B cell (primary cell): Measurements from ENCODE around the gene MCM3AP. TPM values are rescaled to one million over a fixed set of nuclear protein-coding genes. Genes with fewer than 3 reads are reported as not detected.

Source experiments
- ATAC-seq: fragments of 200-7000 bp; cut with Tn5 transposase; one replicate; pipeline ENCODE4 v1.10.0; 2021; ENCODE audit warnings: low read depth, mild to moderate bottlenecking, moderate number of reproducible peaks, moderate library complexity
- CTCF ChIA-PET: fragments of 350-600 bp; sonication (Branson Sonifier 250); formaldehyde crosslinking; loops from one replicate; lab custom pipeline; 2021; ENCODE audit warnings: antibody characterized with exemption, inconsistent platforms; lab: Charles Lee
- POLR2A ChIA-PET: fragments of 350-600 bp; sonication (Branson Sonifier 250); formaldehyde crosslinking; loops from one replicate; lab custom pipeline; 2021; ENCODE audit warnings: antibody characterized with exemption; lab: Charles Lee
- DNase-seq: peaks from one replicate; pipeline ENCODE4 v3.0.0; 2013
- H2AFZ ChIP-seq: 2 replicates; pipeline ENCODE4 v1.6.1; 2012; ENCODE audit warnings: mild to moderate bottlenecking, low read depth, low read length; ENCODE audit not compliant: insufficient read depth, poor library complexity, severe bottlenecking
- H3K27ac ChIP-seq, 2 donors: 1 replicate in 1 of 2; 2 replicates in 1 of 2; pipeline ENCODE4 v1.5.1; 2012 to 2013; ENCODE audit warnings: low read length in 2 of 2, mild to moderate bottlenecking in 2 of 2, moderate library complexity in 1 of 2
- H3K27me3 ChIP-seq, 4 experiments: fragments of 200-600 bp in 1 of 4; sonication (generic) in 1 of 4; replicated peaks in 1 of 4; 1 replicate in 2 of 4; 2 replicates in 2 of 4; pipeline versions ENCODE4 v1.6.1 to v1.7.0; 2013 to 2016; ENCODE audit warnings: low read length in 3 of 4, mild to moderate bottlenecking in 2 of 4, mixed read lengths in 1 of 4, moderate library complexity in 1 of 4; ENCODE audit not compliant: insufficient read depth in 4 of 4, control insufficient read depth in 3 of 4; ENCODE audit errors: control extremely low read depth in 1 of 4
- H3K36me3 ChIP-seq, 2 experiments: replicated peaks in 1 of 2; 1 replicate in 1 of 2; 2 replicates in 1 of 2; pipeline versions ENCODE4 v1.6.1 to v1.7.1; 2013; ENCODE audit warnings: low read length in 1 of 2; ENCODE audit not compliant: insufficient read depth in 2 of 2, control insufficient read depth in 1 of 2; ENCODE audit errors: control extremely low read depth in 1 of 2, extremely low read depth in 1 of 2
- H3K4me1 ChIP-seq, 2 donors: fragments of 200-600 bp in 1 of 2; sonication (generic) in 1 of 2; 1 replicate in 1 of 2; 2 replicates in 1 of 2; pipeline versions ENCODE4 v1.5.1 to v1.6.1; 2013 to 2017; ENCODE audit warnings: low read length in 2 of 2; ENCODE audit not compliant: control insufficient read depth in 2 of 2, insufficient read depth in 2 of 2
- H3K4me2 ChIP-seq: replicated peaks from 2 replicates; pipeline ENCODE3; 2012; ENCODE audit warnings: mild to moderate bottlenecking, low read depth, low read length; ENCODE audit not compliant: poor library complexity, severe bottlenecking
- H3K4me3 ChIP-seq, 5 experiments: fragments of 200-600 bp in 1 of 5; sonication (generic) in 1 of 5; 1 replicate in 3 of 5; 2 replicates in 2 of 5; pipeline versions ENCODE4 v1.5.1 to v1.7.0; 2011 to 2016; ENCODE audit warnings: low read length in 4 of 5, mild to moderate bottlenecking in 4 of 5, low read depth in 2 of 5, control low read depth in 1 of 5, moderate library complexity in 1 of 5; ENCODE audit not compliant: insufficient read depth in 1 of 5; ENCODE audit errors: control extremely low read depth in 1 of 5, extremely low read depth in 1 of 5
- H3K79me2 ChIP-seq: fragments of 200-600 bp; sonication (generic); one replicate; pipeline ENCODE4 v1.6.0; 2016; ENCODE audit warnings: low read length; ENCODE audit not compliant: control insufficient read depth, insufficient read depth
- H3K9ac ChIP-seq: fragments of 200-600 bp; sonication (generic); 2 replicates; pipeline ENCODE4 v1.6.1; 2017; ENCODE audit warnings: mild to moderate bottlenecking, low read length, moderate library complexity
- H3K9me3 ChIP-seq, 3 donors: one replicate each; pipeline versions ENCODE4 v1.6.1 to v1.7.1; 2013; ENCODE audit warnings: low read length in 2 of 3; ENCODE audit not compliant: control insufficient read depth in 2 of 3, insufficient read depth in 1 of 3; ENCODE audit errors: control extremely low read depth in 1 of 3
- H4K20me1 ChIP-seq: 2 replicates; pipeline ENCODE4 v1.6.0; 2012; ENCODE audit warnings: mild to moderate bottlenecking, low read length; ENCODE audit not compliant: insufficient read depth, control insufficient read depth, poor library complexity, severe bottlenecking
- H3K27ac Mint-ChIP-seq: one replicate; pipeline ENCODE4 v1.8.0; 2021; ENCODE audit warnings: mixed read lengths
- H3K27me3 Mint-ChIP-seq: one replicate; pipeline ENCODE4 v1.8.0; 2021; ENCODE audit warnings: mixed read lengths
- H3K4me1 Mint-ChIP-seq: one replicate; pipeline ENCODE4 v1.8.0; 2021; ENCODE audit warnings: mixed read lengths
- H3K4me3 Mint-ChIP-seq: one replicate; pipeline ENCODE4 v1.8.0; 2021; ENCODE audit warnings: mixed read lengths
- H3K9me3 Mint-ChIP-seq: one replicate; pipeline ENCODE4 v1.8.0; 2022; ENCODE audit warnings: mixed read lengths; ENCODE audit not compliant: insufficient read depth
- EZH2 ChIP-seq: IDR thresholded peaks from 2 replicates; pipeline ENCODE4 v1.6.1; 2012; ENCODE audit warnings: borderline replicate concordance, low read depth, mild to moderate bottlenecking, moderate library complexity, low read length; ENCODE audit not compliant: insufficient read depth, poor library complexity, severe bottlenecking
- WGBS: methylation state at CpG from one replicate; pipeline ENCODE4 v1.1.5; 2013; ENCODE audit warnings: missing lambda C conversion rate; ENCODE audit not compliant: insufficient coverage; 5-methylcytosine and 5-hydroxymethylcytosine counted together
- intact Hi-C: fragments of 100-400 bp; cut with micrococcal nuclease; formaldehyde crosslinking; loops from one replicate; pipeline ENCODE4 v1.10.0; 2022
- polyA plus RNA-seq: library from polyadenylated mRNA; depleted of rRNA; stranded (reverse); fragments of >200 nt; gene quantifications from 2 replicates; pipeline ENCODE4 v1.2.3, GENCODE V29; 2012
- total RNA-seq, 2 donors: library from RNA; stranded (reverse); fragments of 120-200 nt in 1 of 2; gene quantifications; 1 replicate in 1 of 2; 2 replicates in 1 of 2; pipeline versions ENCODE4 v1.2.3 to v1.2.4, GENCODE V29; 2013 to 2022
- TF ChIP-seq, protein P1 (sequence below): fragments of 200-600 bp; IDR thresholded peaks from one replicate; pipeline ENCODE4 v1.8.0; 2022; ENCODE audit warnings: antibody characterized with exemption, mild to moderate bottlenecking

The MCM3AP gene
- total and polyA plus RNA-seq, 2 donors (not counting 1 experiment from before 2014, with no cell fraction given) = 61.7 to 180 TPM

- Mint-ChIP-seq H3K4me1 (no peaks in the 10 kb centered on the region), H3K27ac (no peak overlapping the region), H3K9me3 (no peaks in the 10 kb centered on the region), H3K27me3 (no peaks in the 10 kb centered on the region), H3K4me3 (no peak overlapping the region)
- H3K4me3 ChIP-seq = no peak overlapping the region
- H3K4me2 ChIP-seq = no peak overlapping the region
- H3K9ac ChIP-seq = no peak overlapping the region
- no peak overlapping the region for H3K27ac ChIP-seq
- intact Hi-C loops = no loop called here
- H4K20me1 ChIP-seq = peaks cover 19% of the 10 kb centered on the region
- no peak overlapping the region for H2AFZ ChIP-seq
- H3K36me3 ChIP-seq = peaks cover 5 to 73% of the 10 kb centered on the region in 2 experiments
- H3K79me2 ChIP-seq = peaks cover 5% of the 10 kb centered on the region
- DNase-seq = no peak
- no peaks in the 10 kb centered on the region for H3K27me3 ChIP-seq
- TF ChIP-seq EZH2 = no peak
- TF ChIP-seq, protein P1, sequence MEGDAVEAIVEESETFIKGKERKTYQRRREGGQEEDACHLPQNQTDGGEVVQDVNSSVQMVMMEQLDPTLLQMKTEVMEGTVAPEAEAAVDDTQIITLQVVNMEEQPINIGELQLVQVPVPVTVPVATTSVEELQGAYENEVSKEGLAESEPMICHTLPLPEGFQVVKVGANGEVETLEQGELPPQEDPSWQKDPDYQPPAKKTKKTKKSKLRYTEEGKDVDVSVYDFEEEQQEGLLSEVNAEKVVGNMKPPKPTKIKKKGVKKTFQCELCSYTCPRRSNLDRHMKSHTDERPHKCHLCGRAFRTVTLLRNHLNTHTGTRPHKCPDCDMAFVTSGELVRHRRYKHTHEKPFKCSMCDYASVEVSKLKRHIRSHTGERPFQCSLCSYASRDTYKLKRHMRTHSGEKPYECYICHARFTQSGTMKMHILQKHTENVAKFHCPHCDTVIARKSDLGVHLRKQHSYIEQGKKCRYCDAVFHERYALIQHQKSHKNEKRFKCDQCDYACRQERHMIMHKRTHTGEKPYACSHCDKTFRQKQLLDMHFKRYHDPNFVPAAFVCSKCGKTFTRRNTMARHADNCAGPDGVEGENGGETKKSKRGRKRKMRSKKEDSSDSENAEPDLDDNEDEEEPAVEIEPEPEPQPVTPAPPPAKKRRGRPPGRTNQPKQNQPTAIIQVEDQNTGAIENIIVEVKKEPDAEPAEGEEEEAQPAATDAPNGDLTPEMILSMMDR = no peak
- WGBS = 96% methylated on average over 26 of the region's 26 CpGs
- no peaks in the 10 kb centered on the region for H3K4me1 ChIP-seq
- ATAC-seq = no peak
- H3K9me3 ChIP-seq = no peaks in the 10 kb centered on the region
- ChIA-PET CTCF (no interaction called here), POLR2A (no interaction called here)
These were observed 19.5 kb downstream of the MCM3AP start for GRCh38 chr21:46265736-46266525.

DNA sequence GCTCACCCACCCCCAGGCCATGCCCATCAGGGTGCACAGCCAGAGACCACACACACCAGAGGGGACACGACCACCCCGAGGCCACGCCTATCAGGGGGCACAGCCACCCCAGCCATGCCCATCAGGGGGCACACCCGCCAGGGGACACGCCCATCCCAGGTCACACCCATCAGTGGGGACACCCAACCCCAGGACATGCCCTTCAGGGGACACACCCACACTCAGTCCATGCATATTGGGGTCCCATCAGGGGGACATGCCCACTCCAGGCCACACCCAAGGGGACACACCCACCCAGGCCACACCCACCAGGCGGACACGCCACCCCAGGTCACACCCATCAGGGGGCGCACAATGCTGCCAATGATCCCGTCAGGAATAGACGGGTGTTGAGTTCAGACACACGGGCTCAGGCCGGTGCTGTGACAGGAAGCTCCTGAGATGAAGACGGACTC is 20.7 kb downstream of the MCM3AP start:
- Histone ChIP-seq H2AFZ (no peak overlapping the region), H3K4me3 (no peak overlapping the region), H3K9me3 (no peaks in the 10 kb centered on the region), H3K4me1 (no peaks in the 10 kb centered on the region), H3K9ac (no peak overlapping the region), H3K79me2 (peaks cover 5% of the 10 kb centered on the region), H3K4me2 (no peak overlapping the region), H4K20me1 (peaks cover 19% of the 10 kb centered on the region), H3K27ac (no peak overlapping the region), H3K27me3 (no peaks in the 10 kb centered on the region), H3K36me3 (peaks cover 4 to 74% of the 10 kb centered on the region in 2 experiments)
- intact Hi-C loops = no loop called here
- ATAC-seq = no peak
- Mint-ChIP-seq H3K4me1 (no peaks in the 10 kb centered on the region), H3K9me3 (no peaks in the 10 kb centered on the region), H3K27ac (no peak overlapping the region), H3K4me3 (no peak overlapping the region), H3K27me3 (no peaks in the 10 kb centered on the region)
- POLR2A ChIA-PET = no interaction called here
- no peak for DNase-seq
- CTCF ChIA-PET = no interaction called here
- 95% methylated on average over 13 of the region's 13 CpGs for WGBS
- TF ChIP-seq EZH2 = no peak
- TF ChIP-seq, protein P1 = no peak
